ENCODE measurements around the gene LRCOL1.

Gene LRCOL1

GRCh38 chr12:132562489-132563021 lies 47.8 kb downstream of the LRCOL1 start:
- Histone ChIP-seq H3K4me2 (ENCODE audit: low read length) (no peak overlapping the region), H3K27me3 (ENCODE audit: control insufficient read depth, insufficient read depth, low read length) (no peaks in the 10 kb centered on the region), H3K4me1 (ENCODE audit: control insufficient read depth, insufficient read depth, low read length) (peaks cover 8% of the 10 kb centered on the region), H3K9me3 (replicated peaks; ENCODE audit: low read length) (no peaks in the 10 kb centered on the region), H3K9ac (ENCODE audit: low read depth, low read length) (no peak overlapping the region), H3K36me3 (ENCODE audit: insufficient read depth, low read length) (no peaks in the 10 kb centered on the region), H3K4me3 (ENCODE audit: low read length) (no peak overlapping the region)

- Histone ChIP-seq H3K4me1 (ENCODE audit: control insufficient read depth, insufficient read depth, low read length) (peaks cover 8% of the 10 kb centered on the region), H3K4me3 (ENCODE audit: low read length) (peak overlapping the region; percentile 77), H3K9me3 (replicated peaks; ENCODE audit: low read length) (no peaks in the 10 kb centered on the region), H3K27me3 (ENCODE audit: control insufficient read depth, insufficient read depth, low read length) (no peaks in the 10 kb centered on the region), H3K36me3 (ENCODE audit: insufficient read depth, low read length) (no peaks in the 10 kb centered on the region), H3K4me2 (ENCODE audit: low read length) (peak overlapping the region; percentile 82), H3K9ac (ENCODE audit: low read depth, low read length) (no peak overlapping the region)
Observed at GRCh38 chr12:132561427-132562156, 48.8 kb downstream of the LRCOL1 start.

- no peaks in the 10 kb centered on the region for H3K9me3 ChIP-seq (replicated peaks; ENCODE audit: low read length)
- peaks cover 8% of the 10 kb centered on the region for H3K4me1 ChIP-seq (ENCODE audit: control insufficient read depth, insufficient read depth, low read length)
- H3K4me3 ChIP-seq (ENCODE audit: low read length) = peak overlapping the region; percentile 77
- H3K27me3 ChIP-seq (ENCODE audit: control insufficient read depth, insufficient read depth, low read length) = no peaks in the 10 kb centered on the region
- H3K9ac ChIP-seq (ENCODE audit: low read depth, low read length) = peak overlapping the region; percentile 44
- no peaks in the 10 kb centered on the region for H3K36me3 ChIP-seq (ENCODE audit: insufficient read depth, low read length)
- H3K4me2 ChIP-seq (ENCODE audit: low read length) = peak overlapping the region; percentile 82
Observed at GRCh38 chr12:132560614-132561426, 49.6 kb downstream of the LRCOL1 start.

- H3K4me2 ChIP-seq (ENCODE audit: low read length) = peak overlapping the region; percentile 82
- no peaks in the 10 kb centered on the region for H3K36me3 ChIP-seq (ENCODE audit: insufficient read depth, low read length)
- H3K9ac ChIP-seq (ENCODE audit: low read depth, low read length) = peak overlapping the region; percentile 44
- H3K27me3 ChIP-seq (ENCODE audit: control insufficient read depth, insufficient read depth, low read length) = no peaks in the 10 kb centered on the region
- H3K4me1 ChIP-seq (ENCODE audit: control insufficient read depth, insufficient read depth, low read length) = peaks cover 8% of the 10 kb centered on the region
- no peaks in the 10 kb centered on the region for H3K9me3 ChIP-seq (replicated peaks; ENCODE audit: low read length)
- H3K4me3 ChIP-seq (ENCODE audit: low read length) = peak overlapping the region; percentile 77
Observed at GRCh38 chr12:132560364-132560613, 50.1 kb downstream of the LRCOL1 start.

- Histone ChIP-seq H3K4me1 (ENCODE audit: control insufficient read depth, insufficient read depth, low read length) (peaks cover 8% of the 10 kb centered on the region), H3K9ac (ENCODE audit: low read depth, low read length) (peak overlapping the region; percentile 44), H3K27me3 (ENCODE audit: control insufficient read depth, insufficient read depth, low read length) (no peaks in the 10 kb centered on the region), H3K4me3 (ENCODE audit: low read length) (peak overlapping the region; percentile 77), H3K4me2 (ENCODE audit: low read length) (peak overlapping the region; percentile 82), H3K36me3 (ENCODE audit: insufficient read depth, low read length) (no peaks in the 10 kb centered on the region), H3K9me3 (replicated peaks; ENCODE audit: low read length) (no peaks in the 10 kb centered on the region)
Observed at GRCh38 chr12:132559652-132560363, 50.6 kb downstream of the LRCOL1 start.

GRCh38 chr12:132558861-132559623 lies 51.3 kb downstream of the LRCOL1 start:
- Histone ChIP-seq H3K36me3 (ENCODE audit: insufficient read depth, low read length) (no peaks in the 10 kb centered on the region), H3K4me1 (ENCODE audit: control insufficient read depth, insufficient read depth, low read length) (peaks cover 8% of the 10 kb centered on the region), H3K4me2 (ENCODE audit: low read length) (peak overlapping the region; percentile 82), H3K9me3 (replicated peaks; ENCODE audit: low read length) (no peaks in the 10 kb centered on the region), H3K9ac (ENCODE audit: low read depth, low read length) (peak overlapping the region; percentile 38), H3K4me3 (ENCODE audit: low read length) (peak overlapping the region; percentile 77), H3K27me3 (ENCODE audit: control insufficient read depth, insufficient read depth, low read length) (no peaks in the 10 kb centered on the region)

GRCh38 chr12:132558042-132558856 lies 52.1 kb downstream of the LRCOL1 start:
- Histone ChIP-seq H3K36me3 (ENCODE audit: insufficient read depth, low read length) (no peaks in the 10 kb centered on the region), H3K4me3 (ENCODE audit: low read length) (no peak overlapping the region), H3K9me3 (replicated peaks; ENCODE audit: low read length) (no peaks in the 10 kb centered on the region), H3K27me3 (ENCODE audit: control insufficient read depth, insufficient read depth, low read length) (no peaks in the 10 kb centered on the region), H3K9ac (ENCODE audit: low read depth, low read length) (no peak overlapping the region), H3K4me2 (ENCODE audit: low read length) (no peak overlapping the region), H3K4me1 (ENCODE audit: control insufficient read depth, insufficient read depth, low read length) (peaks cover 8% of the 10 kb centered on the region)

GRCh38 chr12:132557291-132558015 lies 52.9 kb downstream of the LRCOL1 start:
- Histone ChIP-seq H3K9me3 (replicated peaks; ENCODE audit: low read length) (no peaks in the 10 kb centered on the region), H3K27me3 (ENCODE audit: control insufficient read depth, insufficient read depth, low read length) (no peaks in the 10 kb centered on the region), H3K9ac (ENCODE audit: low read depth, low read length) (no peak overlapping the region), H3K36me3 (ENCODE audit: insufficient read depth, low read length) (no peaks in the 10 kb centered on the region), H3K4me3 (ENCODE audit: low read length) (no peak overlapping the region), H3K4me2 (ENCODE audit: low read length) (no peak overlapping the region), H3K4me1 (ENCODE audit: control insufficient read depth, insufficient read depth, low read length) (peaks cover 8% of the 10 kb centered on the region)

- Histone ChIP-seq H3K4me1 (ENCODE audit: control insufficient read depth, insufficient read depth, low read length) (peaks cover 8% of the 10 kb centered on the region), H3K9ac (ENCODE audit: low read depth, low read length) (no peak overlapping the region), H3K9me3 (replicated peaks; ENCODE audit: low read length) (no peaks in the 10 kb centered on the region), H3K36me3 (ENCODE audit: insufficient read depth, low read length) (no peaks in the 10 kb centered on the region), H3K4me2 (ENCODE audit: low read length) (no peak overlapping the region), H3K27me3 (ENCODE audit: control insufficient read depth, insufficient read depth, low read length) (no peaks in the 10 kb centered on the region), H3K4me3 (ENCODE audit: low read length) (no peak overlapping the region)
Observed at GRCh38 chr12:132556801-132557200, 53.6 kb downstream of the LRCOL1 start.

- no peaks in the 10 kb centered on the region for H3K36me3 ChIP-seq (ENCODE audit: insufficient read depth, low read length)
- no peaks in the 10 kb centered on the region for H3K27me3 ChIP-seq (ENCODE audit: control insufficient read depth, insufficient read depth, low read length)
- no peak overlapping the region for H3K9ac ChIP-seq (ENCODE audit: low read depth, low read length)
- peaks cover 8% of the 10 kb centered on the region for H3K4me1 ChIP-seq (ENCODE audit: control insufficient read depth, insufficient read depth, low read length)
- no peak overlapping the region for H3K4me3 ChIP-seq (ENCODE audit: low read length)
- no peaks in the 10 kb centered on the region for H3K9me3 ChIP-seq (replicated peaks; ENCODE audit: low read length)
- H3K4me2 ChIP-seq (ENCODE audit: low read length) = no peak overlapping the region
Observed at GRCh38 chr12:132556216-132556615, 54.2 kb downstream of the LRCOL1 start.
